Pericardium fibroblast (primary cell): ENCODE data around the gene C9orf43. TPM values are rescaled to one million over a fixed set of nuclear protein-coding genes. Genes with fewer than 3 reads are reported as not detected.

Experiments
- total RNA-seq: library from RNA; depleted of rRNA; stranded (reverse); fragments of >200 nt; gene quantifications from 2 replicates; pipeline ENCODE4 v1.2.3, GENCODE V29; 2015

The C9orf43 gene
- 0.35 and 2.0 TPM in 2 replicates for total RNA-seq

DNA sequence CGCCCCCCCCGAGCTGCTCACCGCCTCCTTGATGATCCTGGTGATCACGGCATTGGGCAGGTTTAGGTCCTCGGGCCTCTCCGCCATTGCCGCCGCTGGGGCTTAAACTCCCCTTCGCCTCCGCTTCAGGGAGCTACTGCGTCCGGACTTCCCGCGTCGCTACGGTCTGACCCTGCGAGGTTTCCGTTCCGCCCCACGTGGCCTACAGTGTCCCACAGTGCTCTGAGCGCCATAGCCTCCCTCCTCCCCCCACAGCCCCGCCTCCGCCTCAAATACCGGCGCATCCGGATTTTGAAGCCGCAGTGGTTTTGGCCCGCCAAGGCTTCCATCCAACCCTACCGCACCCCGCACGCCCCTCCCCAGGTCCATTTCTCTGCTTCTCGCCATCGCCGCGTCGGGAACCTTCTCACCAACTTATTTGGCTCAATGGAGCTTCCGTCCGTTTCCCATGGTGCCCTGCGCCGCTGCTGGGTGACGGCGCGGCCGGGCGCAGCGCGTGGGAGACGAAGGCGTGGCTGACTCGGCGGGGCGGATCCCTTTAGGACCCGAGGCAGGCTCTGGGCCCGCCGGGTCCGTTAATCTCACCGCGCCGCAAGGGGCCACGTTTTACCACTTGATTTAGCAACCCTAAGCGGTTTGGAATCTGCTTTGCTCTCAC lies at the start of gene C9orf43, which contains the start of gene POLE3:
Gene C9orf43 (plus strand): TSS at position 541 of the 658 bp plus-strand sequence. CDS start 2,747 bp downstream, outside the sequence.
Gene POLE3 (minus strand): TSS at position 469 of the 658 bp plus-strand sequence. CDS start 382 bp downstream, at position 87.

DNA sequence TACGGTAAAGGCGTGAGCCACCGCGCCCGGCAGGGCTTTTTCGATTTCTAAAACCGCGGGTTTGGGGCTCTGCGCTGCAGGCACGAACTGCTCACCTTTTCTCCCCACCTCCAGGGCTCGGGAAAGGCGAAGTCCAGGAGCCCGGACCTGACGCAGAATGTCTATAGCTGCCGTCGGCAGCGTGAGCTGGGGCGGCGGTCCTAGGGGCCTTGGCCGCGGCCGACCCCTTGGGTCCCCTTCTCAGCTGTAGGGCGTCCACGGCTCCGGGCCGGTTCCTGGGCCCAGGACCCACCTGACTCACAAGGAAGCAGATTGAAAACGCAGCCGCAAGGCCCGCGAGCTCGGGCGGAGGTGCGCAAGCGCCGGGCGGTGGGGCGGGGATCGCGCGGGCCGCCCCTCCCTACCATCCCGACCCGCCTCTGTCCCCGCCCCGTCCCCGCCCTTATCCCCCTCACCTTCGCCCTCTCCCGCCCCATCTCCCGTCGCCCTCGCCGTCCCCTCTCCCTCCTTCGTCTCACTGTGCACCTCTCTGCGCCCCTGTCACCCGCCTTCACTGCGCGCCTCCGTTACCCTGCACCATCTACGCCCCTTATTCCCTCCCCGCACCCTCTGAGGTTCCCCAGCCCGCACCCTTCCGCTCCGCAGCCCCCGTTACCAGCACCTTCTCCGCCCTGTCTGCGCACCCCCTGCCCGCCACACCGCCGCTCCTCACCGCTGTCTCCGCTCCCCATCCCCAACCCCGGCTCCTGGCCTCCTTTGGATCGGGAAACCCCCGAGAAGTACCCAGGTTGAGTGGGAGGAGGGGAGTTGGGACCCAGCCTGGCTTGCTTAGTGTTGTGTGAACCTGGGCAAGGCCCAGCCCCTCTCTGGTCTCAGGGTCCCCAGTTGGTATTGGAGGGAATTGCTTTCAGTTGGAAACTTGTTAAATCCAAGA lies 33.6 kb upstream of the C9orf43 start, which contains the start of gene HDHD3:
Gene HDHD3 (minus strand): TSS at position 353 of the 934 bp plus-strand sequence. CDS start 2,632 bp downstream, outside the sequence.

GRCh38 chr9:113401027-113401792 lies 9.3 kb upstream of the C9orf43 start, which contains the start of gene ALAD:
ALAD (minus strand) TSS chr9:113401284; CDS start chr9:113393559, 7,725 bp downstream.

GRCh38 chr9:113463418-113464285 lies 53.1 kb downstream of the C9orf43 start, which contains the start of gene RGS3:
RGS3 (plus strand) TSS chr9:113463727; CDS start chr9:113463803, 76 bp downstream.

Other genes with a start within 250 kb of the C9orf43 start
- 13.1 and 14.8 TPM in 2 replicates for gene FKBP15, start 189.5 kb upstream of the C9orf43 start, total RNA-seq
- 18.5 and 21.0 TPM in 2 replicates for gene SLC31A1, start 189.2 kb upstream of the C9orf43 start, total RNA-seq
- gene CDC26, start 135.2 kb upstream of the C9orf43 start, total RNA-seq: 34.2 and 43.2 TPM in 2 replicates
- gene PRPF4, start 135.1 kb upstream of the C9orf43 start, total RNA-seq: 14.8 and 22.0 TPM in 2 replicates
- gene RNF183, start 107.4 kb upstream of the C9orf43 start, total RNA-seq: not detected in 2 replicates
- gene WDR31, start 70.5 kb upstream of the C9orf43 start, total RNA-seq: 0.47 and 1.6 TPM in 2 replicates
- gene BSPRY, start 61.2 kb upstream of the C9orf43 start, total RNA-seq: not detected in 2 replicates
- 5.4 and 14.9 TPM in 2 replicates for gene HDHD3, start 33.8 kb upstream of the C9orf43 start, total RNA-seq
- gene ALAD, start 9.5 kb upstream of the C9orf43 start, total RNA-seq: 12.3 and 14.2 TPM in 2 replicates
- 25.9 and 29.1 TPM in 2 replicates for gene POLE3, start 72 bp upstream of the C9orf43 start, total RNA-seq
- 26.9 and 51.6 TPM in 2 replicates for gene RGS3, start 53.0 kb downstream of the C9orf43 start, total RNA-seq